Smooth muscle cell (in vitro differentiated cells): ENCODE results near the gene CCM2. TPM values are rescaled to one million over a fixed set of nuclear protein-coding genes. Genes with fewer than 3 reads are reported as not detected.

ENCODE experiments used
- DNase-seq: peaks from one replicate; lab custom pipeline; 2025; ENCODE audit not compliant: unreplicated experiment; lab: John Stamatoyannopoulos, UW
- H2AFZ ChIP-seq: fragments of 200-600 bp; sonication (generic); 2 replicates; pipeline ENCODE4 v1.6.0; 2016; ENCODE audit warnings: antibody characterized with exemption, low read depth, mild to moderate bottlenecking
- H3F3A ChIP-seq: fragments of 200-600 bp; sonication (generic); 2 replicates; pipeline ENCODE4 v1.6.0; 2017; ENCODE audit warnings: antibody characterized with exemption, low read depth
- H3K27ac ChIP-seq: fragments of 200-600 bp; sonication (generic); 2 replicates; pipeline ENCODE4 v1.5.1; 2016; ENCODE audit warnings: low read depth, mild to moderate bottlenecking
- H3K27me3 ChIP-seq: fragments of 200-600 bp; sonication (generic); 2 replicates; pipeline ENCODE4 v1.6.1; 2016; ENCODE audit warnings: low read depth, mild to moderate bottlenecking
- H3K36me3 ChIP-seq: fragments of 200-600 bp; sonication (generic); 2 replicates; pipeline ENCODE4 v1.5.1; 2016; ENCODE audit warnings: low read depth
- H3K4me1 ChIP-seq: fragments of 200-600 bp; sonication (generic); 2 replicates; pipeline ENCODE4 v1.5.1; 2016; ENCODE audit warnings: low read depth
- H3K4me2 ChIP-seq: fragments of 200-600 bp; sonication (generic); 2 replicates; pipeline ENCODE4 v1.6.0; 2016; ENCODE audit warnings: mild to moderate bottlenecking
- H3K4me3 ChIP-seq: fragments of 200-600 bp; sonication (generic); 2 replicates; pipeline ENCODE4 v1.5.1; 2016; ENCODE audit warnings: mild to moderate bottlenecking
- H3K79me2 ChIP-seq: fragments of 200-600 bp; sonication (generic); 2 replicates; pipeline ENCODE4 v1.6.0; 2016; ENCODE audit warnings: low read depth, mild to moderate bottlenecking
- H3K9ac ChIP-seq: fragments of 200-600 bp; sonication (generic); 2 replicates; pipeline ENCODE4 v1.6.0; 2016; ENCODE audit warnings: low read depth
- H3K9me3 ChIP-seq: fragments of 200-600 bp; sonication (generic); replicated peaks from 2 replicates; pipeline ENCODE4 v1.5.1; 2016; ENCODE audit warnings: low read depth
- H4K20me1 ChIP-seq: fragments of 200-600 bp; sonication (generic); 2 replicates; pipeline ENCODE4 v1.6.0; 2016; ENCODE audit warnings: low read depth
- CTCF ChIP-seq: fragments of 200-600 bp; sonication (generic); IDR thresholded peaks from 2 replicates; pipeline ENCODE4 v1.5.1; 2017; ENCODE audit warnings: borderline replicate concordance, mild to moderate bottlenecking, antibody characterized with exemption; ENCODE audit not compliant: insufficient read depth, poor library complexity, severe bottlenecking
- WGBS: methylation state at CpG from one replicate; pipeline ENCODE4 v1.1.7; 2016; ENCODE audit warnings: low lambda C conversion rate; 5-methylcytosine and 5-hydroxymethylcytosine counted together
- polyA plus RNA-seq: library from polyadenylated mRNA; unstranded; fragments of >200 nt; fragmentation: Nextera tagmentation; extraction: Ambion mirVana; gene quantifications from 2 replicates; pipeline ENCODE4 v1.2.1, GENCODE V29; 2016
- total RNA-seq: library from RNA; depleted of rRNA; stranded (reverse); fragments of >200 nt; gene quantifications from 2 replicates; pipeline ENCODE4 v1.2.3, GENCODE V29; 2014

CCM2 gene
- total and polyA plus RNA-seq, 2 experiments from 2014 or later: 32.6 to 85.5 TPM

GRCh38 chr7:44977304-44977958, 22.6 kb upstream of the CCM2 start:
- Histone ChIP-seq H3K4me2 (no peak overlapping the region), H2AFZ (no peak overlapping the region), H3F3A (no peaks in the 10 kb centered on the region), H3K79me2 (no peaks in the 10 kb centered on the region), H3K27ac (no peak overlapping the region), H4K20me1 (no peaks in the 10 kb centered on the region), H3K9me3 (no peaks in the 10 kb centered on the region), H3K4me3 (no peak overlapping the region), H3K4me1 (no peaks in the 10 kb centered on the region), H3K27me3 (no peaks in the 10 kb centered on the region), H3K9ac (no peak overlapping the region), H3K36me3 (no peaks in the 10 kb centered on the region)
- no peak for TF ChIP-seq CTCF
- WGBS: 83% methylated on average over 4 of the region's 8 CpGs
- DNase-seq: no peak

- peaks cover 4% of the 10 kb centered on the region for H3K36me3 ChIP-seq
- 93% methylated on average over 6 of the region's 6 CpGs for WGBS
- H3K9me3 ChIP-seq: no peaks in the 10 kb centered on the region
- no peaks in the 10 kb centered on the region for H3K79me2 ChIP-seq
- H3K27ac ChIP-seq: no peak overlapping the region
- no peaks in the 10 kb centered on the region for H3K4me1 ChIP-seq
- H3K27me3 ChIP-seq: no peaks in the 10 kb centered on the region
- H3K4me2 ChIP-seq: no peak overlapping the region
- no peak overlapping the region for H2AFZ ChIP-seq
- no peak for DNase-seq
- no peak overlapping the region for H3K4me3 ChIP-seq
- no peak overlapping the region for H3K9ac ChIP-seq
- H4K20me1 ChIP-seq: no peaks in the 10 kb centered on the region
- H3F3A ChIP-seq: peaks cover under 1% of the 10 kb centered on the region
- TF ChIP-seq CTCF: no peak
These were observed 22.1 kb upstream of the CCM2 start for GRCh38 chr7:44977959-44978335.

- 94% methylated on average over 23 of the region's 24 CpGs for WGBS
- Histone ChIP-seq H3K9me3 (no peaks in the 10 kb centered on the region), H3K36me3 (peaks cover 8% of the 10 kb centered on the region), H2AFZ (no peak within 1 kb of the TSS), H3K4me3 (no peak within 1 kb of the TSS), H3K79me2 (no peaks in the 10 kb centered on the region), H3K9ac (no peak within 1 kb of the TSS), H3K4me1 (no peaks in the 10 kb centered on the region), H4K20me1 (no peaks in the 10 kb centered on the region), H3K27ac (peak within 1 kb of the TSS; percentile 54), H3K27me3 (no peaks in the 10 kb centered on the region), H3F3A (peaks cover 8% of the 10 kb centered on the region), H3K4me2 (no peak within 1 kb of the TSS)
- no peak for DNase-seq
- no peak for TF ChIP-seq CTCF
These were observed 21.3 kb upstream of the CCM2 start, which contains the start of gene MYO1G for GRCh38 chr7:44978511-44979366. MYO1G (minus strand) TSS chr7:44979015; CDS start chr7:44978961, 54 bp downstream.
